SK-N-DZ (cell line): ENCODE results near the gene MYH3.

ENCODE experiments used
- DNase-seq: peaks from one replicate; pipeline ENCODE4 v3.0.0-alpha.2; 2015; ENCODE audit warnings: low spot score

Gene MYH3

DNA sequence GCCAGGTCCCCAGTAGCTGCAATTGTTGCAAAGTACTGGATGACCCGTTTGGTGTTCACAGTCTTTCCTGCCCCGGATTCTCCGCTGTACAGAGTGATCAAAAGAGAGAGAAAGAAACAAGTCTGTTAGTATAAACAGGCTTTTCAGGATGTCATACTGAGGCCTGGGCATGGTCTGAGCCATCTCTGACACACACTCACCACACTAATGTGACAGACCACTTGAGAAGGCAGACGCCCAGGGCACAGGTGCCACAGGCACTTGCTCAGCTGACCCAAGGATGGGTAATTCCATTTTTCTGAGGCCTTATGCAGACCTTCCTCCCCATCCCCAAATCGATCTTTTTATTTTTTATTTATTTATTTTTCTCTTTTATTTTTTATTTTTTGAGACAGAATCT, 7.5 kb downstream of the MYH3 start:
- no peak for DNase-seq

DNA sequence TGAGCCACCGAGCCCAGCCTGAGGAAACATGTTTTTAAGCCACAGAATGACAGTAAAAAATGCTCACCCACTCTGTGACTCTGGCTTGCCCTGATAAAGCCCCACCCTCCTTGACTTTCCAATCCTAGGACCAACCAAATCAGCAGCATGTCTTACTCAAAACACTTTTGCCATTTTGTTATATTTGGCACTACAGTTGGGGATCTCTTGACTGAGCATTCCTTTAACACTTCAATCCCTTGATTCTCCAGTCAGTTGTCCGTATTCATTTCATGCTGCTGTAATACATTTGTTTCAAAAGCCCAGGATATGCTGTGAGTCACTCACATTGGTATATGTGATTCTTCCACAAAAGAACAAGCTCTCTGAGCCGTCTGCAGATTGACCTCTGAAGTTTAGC, 8.2 kb downstream of the MYH3 start:
- no peak for DNase-seq

DNA sequence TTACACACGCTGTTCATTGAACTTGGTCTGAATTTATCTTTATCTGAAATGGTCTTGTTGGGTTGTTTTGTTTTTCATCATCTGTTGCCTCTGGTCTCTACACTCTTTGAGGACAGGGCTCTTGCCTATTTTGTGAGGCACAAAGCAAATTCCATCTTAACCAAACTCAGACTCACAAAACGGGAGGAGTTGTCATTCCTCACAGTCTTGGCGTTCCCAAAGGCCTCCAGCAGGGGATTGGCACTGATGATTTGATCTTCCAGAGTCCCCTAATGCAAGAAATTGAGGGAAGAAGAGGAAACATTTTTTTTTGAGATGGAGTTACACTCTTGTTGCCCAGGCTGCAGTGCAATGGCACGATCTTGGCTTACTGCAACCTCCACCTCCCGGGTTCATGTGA, 8.7 kb downstream of the MYH3 start:
- no peak for DNase-seq

DNA sequence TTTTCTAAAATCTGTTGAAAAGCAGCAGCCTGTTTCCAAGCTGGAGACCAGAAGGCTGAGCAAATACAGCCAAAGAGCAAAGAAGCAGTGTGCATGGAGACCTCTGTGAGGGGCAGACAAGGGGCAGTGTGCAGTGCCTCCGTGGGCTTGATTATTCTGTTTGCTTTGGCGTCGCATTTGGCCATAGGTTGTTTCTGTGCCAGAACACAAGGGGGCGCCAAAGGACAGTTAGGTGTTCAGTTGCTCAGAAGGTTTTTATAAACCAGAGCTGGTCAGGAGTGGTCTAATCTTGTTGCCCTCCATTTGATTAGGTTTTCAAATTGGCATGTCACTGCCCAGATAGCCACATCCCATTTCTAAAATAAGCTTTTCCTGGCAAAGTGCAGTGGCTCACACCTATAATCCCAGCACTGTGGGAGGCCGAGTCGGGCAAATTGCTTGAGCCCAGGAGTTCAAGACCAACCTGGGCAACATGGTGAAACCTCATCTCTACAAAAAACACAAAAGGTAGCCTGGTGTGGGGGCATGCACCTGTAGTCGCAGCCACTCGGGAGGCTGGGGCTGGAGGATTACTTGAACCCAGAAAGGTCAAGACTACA, 10.6 kb downstream of the MYH3 start:
- DNase-seq: peak; percentile 70

DNA sequence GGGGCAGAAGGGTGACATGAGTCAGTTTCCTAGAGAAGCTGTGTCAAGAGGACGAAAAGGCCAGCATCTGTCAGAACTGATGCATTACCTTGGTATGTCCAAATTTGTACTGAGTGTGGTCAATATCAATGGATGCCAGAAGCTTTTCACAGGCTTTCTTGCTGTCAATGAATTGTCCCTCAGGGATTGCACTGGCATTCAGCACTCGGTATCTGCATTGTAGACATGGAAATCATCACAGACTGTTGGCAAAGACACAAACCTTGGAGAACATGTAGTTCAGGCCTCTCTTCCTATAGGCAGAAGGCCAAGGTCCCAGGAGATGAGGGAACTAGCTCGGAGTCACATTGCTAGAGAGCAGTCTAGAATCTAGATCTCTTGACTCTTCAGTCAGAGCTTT, 16.6 kb downstream of the MYH3 start:
- DNase-seq: no peak

DNA sequence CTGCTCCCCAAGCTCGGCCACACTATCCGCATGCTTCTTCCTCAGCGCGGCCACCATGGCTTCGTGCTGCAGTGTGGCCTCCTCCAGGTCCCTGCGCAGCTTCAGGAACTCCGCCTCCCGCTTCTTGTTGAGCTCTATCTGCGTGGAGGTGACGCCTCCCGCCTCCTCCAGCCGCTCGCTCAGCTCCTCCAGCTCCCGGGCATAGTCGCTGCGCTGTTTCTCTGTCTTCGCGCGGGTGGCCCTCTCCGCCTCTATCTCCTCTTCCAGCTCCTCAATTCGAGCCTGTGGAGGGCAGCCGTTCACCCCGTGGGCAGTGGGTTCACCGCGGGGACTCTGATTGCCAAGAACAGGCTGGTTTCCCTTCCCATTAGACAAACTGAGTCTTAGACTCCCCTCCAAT, 19.0 kb downstream of the MYH3 start:
- no peak for DNase-seq

DNA sequence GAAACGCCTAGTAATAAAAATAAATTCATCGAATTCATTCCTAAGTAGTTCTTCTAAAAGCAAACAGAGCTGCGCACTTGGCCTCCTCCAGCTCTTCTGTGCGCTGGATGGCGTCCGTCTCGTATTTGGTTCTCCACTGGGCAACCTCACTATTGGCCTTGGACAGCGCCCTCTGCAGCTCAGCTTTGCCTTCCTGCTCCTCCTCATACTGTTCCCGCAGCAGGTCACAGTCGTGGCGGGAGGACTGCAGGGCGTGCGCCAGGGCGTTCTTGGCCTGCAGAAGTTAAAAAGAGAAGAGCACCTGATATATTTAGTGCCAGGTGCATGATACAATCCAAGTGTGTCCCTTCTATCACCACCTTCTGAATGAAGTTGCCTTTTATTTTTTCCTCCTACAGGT, 21.8 kb downstream of the MYH3 start:
- DNase-seq: no peak

DNA sequence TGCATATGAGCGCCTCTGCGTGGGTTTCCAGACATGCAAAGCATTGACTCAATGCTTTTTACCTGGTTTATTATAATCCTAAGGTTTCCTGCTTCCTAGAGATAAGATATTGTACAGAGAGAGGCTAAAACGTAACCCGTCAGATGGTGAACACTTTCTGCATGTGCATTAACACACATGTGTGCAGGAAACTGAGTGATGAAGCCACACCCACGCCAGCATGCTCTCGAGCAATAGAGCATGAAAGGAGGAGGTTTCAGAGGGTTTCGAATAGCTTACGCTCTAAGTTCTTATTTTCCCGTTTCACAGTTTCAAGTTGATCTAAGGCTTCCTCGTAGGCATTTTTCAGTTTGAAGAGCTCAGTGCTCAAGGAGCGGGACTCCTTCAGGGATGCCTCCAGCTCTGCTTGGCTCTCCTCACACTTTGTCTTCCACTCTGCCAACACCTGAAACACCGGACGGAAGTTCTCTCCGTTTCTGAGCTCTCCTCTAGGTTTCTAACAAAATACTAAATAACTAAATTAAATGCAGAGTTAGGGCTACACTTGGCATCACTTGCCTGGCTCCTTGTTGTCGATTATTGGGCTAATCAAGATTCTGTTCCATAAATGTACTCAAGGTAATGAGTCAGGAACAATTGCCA, 23.2 kb downstream of the MYH3 start:
- no peak for DNase-seq

DNA sequence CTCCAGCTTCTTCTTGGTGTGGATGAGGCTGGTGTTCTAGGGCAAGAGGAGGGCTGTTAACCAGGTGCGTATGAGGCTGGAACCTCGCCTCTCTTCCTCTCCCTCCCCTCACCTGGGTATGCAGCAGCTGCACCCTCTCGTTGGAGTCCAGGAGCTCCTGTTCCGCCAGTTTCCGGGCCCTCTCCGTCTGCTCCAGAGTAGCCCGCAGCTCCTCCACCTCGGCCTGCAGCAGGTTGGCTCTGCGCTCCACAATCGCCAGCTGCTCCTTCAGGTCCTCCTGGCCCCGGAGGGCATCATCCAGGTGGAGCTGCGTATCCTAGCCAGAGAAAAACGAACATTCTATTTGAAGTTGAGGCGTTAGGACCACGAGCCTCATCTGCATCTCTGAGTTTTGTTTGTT, 25.4 kb downstream of the MYH3 start:
- no peak for DNase-seq

DNA sequence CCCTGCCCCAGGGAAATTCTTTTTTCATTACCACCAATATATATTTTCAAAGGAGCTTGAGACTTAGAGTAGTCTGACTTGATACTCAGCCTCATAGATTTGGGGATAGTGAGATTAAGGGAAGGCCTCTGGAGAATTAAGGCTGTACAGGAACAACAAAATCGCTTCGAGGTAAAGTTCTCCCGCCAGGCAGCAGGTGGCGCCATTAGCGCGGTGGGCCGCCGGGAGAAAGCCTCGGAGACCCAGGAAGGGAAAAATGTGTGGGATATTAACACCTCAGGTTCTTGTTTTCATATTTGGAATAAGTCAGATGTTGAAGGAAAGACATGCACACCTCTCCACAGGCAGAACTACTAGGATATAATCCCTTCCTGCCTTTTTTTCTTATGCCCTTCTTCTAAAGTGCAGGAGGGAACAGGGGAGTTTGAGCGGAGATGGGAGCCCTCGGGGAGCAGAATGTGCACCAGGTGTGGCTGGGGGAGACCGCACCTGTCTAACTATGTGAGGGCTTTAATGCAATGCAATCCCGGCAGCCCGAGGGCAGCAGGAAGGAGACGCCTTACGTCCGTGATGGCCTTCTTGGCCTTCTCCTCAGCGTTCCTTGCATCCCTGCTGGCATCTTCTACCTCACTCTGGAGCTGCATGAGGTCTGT, 25.9 kb downstream of the MYH3 start:
- DNase-seq: peak; percentile 29

DNA sequence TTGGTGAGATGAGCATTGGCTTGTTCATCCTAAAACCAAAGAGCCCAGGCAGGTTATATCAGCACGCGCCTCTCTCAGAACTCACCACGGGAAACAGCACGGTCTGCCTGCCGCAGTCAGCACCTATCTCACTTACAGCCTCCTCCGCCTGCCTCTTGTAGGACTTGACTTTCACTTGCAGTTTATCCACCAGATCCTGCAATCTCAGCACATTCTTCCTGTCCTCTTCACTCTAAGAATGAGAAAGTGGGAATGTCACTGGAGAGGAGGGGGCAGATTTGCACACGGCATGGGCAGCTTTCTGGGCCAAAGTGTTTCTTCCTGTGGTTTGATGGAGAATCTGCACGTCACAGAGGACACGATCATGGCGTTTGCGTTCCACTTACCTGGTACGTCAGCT, 27.4 kb downstream of the MYH3 start:
- no peak for DNase-seq

DNA sequence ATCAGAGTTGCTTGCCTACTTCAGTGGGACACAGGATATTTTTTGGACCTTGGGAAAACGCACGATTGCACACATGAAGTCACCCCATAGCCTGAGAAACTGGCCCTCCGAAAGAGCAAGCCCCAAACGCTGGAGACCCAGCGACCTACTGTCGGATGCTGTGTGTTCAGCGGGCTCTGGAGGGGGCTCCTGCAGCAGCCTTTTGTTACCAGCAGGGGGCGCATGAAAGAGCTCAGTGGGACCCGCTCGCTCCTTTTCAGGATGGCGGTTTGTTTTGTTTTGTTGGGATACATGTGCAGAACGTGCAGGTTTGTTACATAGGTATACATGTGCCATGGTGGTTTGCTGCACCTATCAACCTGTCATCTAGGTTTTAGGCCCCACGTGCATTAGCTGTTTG, 28.4 kb downstream of the MYH3 start:
- DNase-seq: no peak

DNA sequence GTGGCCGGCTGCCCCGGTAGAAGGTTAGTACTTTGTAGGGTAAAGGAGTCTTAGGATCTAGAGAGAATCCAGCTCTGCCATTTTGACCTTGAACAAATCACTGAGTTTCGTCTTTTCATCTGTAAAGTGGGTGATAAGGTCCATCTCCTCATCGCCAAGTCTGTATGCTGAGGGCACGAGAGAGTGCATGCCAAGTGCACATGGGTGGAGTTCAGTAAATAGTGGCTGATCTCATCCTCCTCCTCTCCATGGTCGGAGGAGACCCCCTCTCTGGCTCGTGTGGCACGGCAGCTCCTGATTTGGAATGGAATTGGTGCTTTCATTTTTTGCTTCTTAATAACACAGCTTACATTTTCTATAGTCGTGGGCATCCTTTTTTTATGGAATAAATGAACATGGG, 30.7 kb downstream of the MYH3 start:
- DNase-seq: no peak

DNA sequence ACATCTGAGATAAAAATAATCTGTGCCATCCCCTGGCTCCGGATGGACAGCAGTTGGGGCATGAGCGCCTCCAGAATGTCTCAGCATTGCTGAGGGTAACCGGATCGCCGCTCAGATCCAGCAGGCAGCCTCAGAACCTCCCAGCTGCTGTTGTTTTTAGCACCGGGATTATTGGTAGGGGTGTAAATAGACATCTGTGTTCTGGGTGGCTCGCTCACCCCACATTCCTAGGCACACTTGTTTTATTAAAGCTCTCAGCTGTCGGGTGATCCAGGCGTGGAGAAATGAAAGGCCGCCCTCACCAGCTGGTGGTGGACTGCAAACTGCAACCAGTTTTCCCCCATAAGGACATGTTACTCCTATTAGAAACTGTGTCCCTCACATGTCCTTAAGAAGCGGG, 32.1 kb downstream of the MYH3 start:
- DNase-seq: no peak

DNA sequence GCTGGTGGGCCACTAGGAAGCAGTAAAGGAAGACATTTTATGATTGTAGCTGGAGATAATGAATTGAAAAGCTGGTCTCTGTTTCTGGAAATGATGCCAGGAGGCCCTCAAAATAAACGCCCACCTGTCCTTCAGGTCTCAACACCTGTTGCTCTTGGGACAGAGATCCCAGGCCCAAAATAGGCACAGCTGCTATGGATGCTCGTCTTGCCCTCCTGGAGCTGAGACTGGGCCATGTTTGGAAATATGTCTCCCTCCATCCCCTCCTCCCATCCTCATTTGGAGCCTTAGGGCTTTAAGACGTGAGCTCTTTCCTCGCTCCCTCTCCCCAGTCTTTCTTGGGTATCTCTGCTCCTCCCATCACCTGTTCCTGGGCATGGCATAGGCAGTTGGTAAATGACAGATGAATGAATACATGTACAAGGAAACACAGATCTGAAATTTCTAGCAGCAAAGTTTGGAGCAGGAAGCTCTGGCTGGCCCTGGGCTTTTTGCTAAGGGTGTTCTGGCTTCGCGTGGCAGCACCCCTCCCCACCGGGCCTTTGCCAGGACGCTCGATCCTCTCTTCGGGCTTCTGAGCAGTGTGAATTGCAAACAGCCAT, 33.3 kb downstream of the MYH3 start:
- no peak for DNase-seq

DNA sequence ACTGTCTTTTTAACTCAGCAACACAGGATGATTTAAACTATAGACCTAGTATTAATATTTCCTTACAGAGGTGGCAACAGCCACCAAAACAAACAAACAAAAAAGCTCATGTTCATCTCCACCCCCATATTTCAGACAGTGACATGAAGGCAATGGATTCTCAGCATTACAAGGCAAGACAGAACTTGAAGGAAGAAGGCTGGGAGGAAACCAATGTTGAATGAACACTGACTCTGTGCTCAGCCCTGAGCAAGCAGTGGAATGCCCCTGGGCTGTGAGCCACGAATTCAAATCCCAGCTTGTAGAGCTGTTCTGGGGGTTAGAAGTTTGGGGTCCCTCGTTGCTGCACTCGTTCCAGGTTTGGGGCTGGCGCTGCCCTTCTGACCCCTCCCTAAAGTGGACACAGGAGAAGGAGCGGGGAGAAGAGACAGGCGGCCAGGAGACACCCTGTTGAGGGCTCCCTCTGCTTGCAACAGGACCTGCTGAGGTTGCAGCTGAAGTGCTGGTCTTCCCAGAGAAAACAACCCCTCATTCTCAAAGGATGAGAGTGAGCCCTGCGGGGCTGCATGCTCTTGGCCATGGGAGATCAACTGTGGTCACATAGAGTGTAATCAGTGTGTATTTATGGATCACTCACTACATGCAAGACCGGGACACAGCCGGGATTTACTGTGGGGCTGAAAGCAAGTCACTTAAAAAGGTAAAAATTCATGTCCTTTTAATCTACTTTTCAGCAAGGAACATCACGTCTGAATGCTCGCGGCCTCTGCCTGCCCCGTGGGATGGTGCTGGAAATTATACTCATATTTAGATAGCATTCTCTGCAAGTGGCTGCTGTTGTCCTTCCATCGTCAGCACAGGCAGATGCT, 34.3 kb downstream of the MYH3 start:
- no peak for DNase-seq

DNA sequence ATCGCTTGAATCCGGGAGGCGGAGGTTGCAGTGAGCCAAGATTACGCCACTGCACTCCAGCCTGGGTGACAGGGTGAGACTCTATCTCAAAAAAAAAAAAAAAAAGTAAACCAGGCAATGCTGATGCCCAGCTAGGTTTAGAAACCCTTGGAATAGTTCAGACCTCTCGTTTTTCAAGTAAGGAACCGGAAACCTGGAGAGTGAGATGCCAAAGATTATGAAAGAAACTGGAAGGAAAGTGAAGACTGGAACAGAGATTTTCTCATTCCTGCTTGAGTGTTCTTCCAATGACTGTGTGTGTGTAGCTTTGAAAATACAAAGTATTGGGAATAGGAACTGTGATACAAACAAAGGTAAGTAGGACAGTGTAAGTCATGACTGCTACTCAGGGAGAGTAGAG, 35.7 kb downstream of the MYH3 start:
- no peak for DNase-seq

DNA sequence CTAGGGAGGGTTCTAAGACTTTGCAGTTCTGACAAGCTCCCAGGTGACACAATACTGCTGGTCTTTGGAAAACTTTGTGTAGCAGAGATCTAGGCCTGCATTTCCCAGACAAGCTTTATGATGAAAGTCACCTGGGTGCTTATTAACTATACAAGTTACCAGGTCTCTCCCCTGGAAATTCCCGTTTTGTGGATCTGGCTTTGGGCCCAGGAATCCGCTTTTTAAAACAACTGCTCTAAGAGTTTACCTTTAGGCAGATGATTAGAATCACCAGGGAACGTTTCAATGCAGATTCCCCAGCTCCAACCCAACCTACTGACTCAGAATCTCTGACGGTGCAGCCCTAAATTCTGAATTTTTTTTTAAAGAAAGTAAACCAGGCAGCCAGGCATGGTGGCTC, 36.3 kb downstream of the MYH3 start:
- DNase-seq: no peak

DNA sequence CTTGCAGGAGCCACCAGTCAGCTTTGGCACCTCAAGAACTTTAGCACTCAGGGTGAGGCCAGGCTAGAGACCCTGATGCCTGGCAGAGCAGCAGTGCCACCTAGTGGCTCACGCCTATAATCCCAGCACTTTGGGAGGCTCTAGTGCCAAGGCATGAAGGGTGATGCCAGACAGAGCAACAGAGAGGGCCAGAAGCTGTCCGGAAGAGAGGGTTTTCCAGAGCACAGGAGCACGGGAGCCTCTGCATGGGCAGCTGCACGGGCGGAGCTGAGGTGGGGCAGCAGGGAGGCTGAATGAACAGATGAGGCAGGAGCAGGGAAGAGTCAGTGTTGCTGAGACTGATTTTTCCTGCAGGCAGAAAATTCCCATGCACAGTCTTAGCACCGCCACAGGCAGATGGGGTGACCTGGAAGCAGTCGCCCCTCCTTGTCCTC, 38.9 kb downstream of the MYH3 start:
- peak; percentile 79 for DNase-seq

DNA sequence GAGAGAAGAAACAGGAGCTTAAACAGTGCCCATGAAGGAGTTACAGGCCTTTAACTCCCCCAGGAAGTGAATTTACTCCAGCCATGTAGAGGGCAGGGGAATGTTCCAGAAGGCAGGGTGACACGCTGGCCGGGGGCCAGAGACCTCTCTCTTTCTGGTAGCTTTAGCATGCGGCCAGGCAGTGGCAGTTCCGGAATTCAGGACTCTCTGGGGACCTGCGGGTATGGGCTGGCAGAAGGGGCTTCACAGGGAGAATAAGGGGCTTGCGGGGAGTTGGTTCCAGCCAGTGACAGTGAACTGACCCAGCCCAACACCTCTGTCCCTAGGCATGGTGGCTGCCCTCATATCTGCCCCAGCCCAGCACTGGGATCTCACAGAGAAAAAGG, 40.0 kb downstream of the MYH3 start:
- no peak for DNase-seq

DNA sequence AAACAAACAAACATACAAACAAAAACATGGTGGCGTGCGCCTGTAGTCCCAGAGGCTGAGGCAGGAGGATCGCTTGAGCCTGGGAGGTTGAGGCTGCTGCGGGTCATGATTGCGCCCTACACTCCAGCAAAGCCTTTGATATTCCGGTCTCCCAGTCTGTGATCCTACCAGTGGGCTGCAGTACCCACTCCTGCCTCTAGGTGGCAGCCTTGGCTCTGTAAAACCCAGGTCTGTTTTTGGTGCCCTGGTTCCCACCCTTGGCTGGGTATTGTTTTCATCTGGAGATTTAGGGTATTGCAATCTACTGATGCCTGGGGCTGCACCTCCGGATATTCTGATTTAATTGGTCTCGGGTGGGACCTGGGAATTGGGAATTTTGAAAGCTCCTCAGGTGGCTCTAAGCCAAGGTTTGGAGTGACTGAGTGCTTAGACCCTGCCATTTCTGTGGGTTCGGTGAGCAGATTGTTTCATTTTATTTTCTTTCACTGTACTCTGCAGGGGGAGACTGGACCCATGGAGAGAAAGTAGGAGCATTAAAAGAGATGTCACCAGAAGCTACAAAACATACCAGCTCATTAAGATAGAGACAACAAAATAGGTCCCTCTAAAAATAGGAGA, 40.5 kb downstream of the MYH3 start:
- DNase-seq: peak; percentile 82
